ENCODE data around the gene SNX18. TPM values are rescaled to one million over a fixed set of nuclear protein-coding genes. Genes with fewer than 3 reads are reported as not detected.

Gene SNX18
- total RNA-seq, 1 donor from 2014 or later: 63.1 TPM

DNA sequence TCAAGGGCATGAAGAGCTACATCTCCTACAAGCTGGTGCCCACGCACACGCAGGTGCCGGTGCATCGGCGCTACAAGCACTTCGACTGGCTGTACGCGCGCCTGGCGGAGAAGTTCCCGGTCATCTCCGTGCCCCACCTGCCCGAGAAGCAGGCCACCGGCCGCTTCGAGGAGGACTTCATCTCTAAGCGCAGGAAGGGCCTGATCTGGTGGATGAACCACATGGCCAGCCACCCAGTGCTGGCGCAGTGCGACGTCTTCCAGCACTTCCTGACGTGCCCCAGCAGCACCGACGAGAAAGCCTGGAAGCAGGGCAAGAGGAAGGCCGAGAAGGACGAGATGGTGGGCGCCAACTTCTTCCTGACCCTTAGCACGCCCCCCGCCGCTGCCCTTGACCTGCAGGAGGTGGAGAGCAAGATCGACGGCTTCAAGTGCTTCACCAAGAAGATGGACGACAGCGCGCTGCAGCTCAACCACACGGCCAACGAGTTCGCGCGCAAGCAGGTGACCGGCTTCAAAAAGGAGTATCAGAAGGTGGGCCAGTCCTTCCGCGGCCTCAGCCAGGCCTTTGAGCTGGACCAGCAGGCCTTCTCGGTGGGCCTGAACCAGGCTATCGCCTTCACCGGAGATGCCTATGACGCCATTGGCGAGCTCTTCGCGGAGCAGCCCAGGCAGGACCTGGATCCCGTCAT is 1.4 kb downstream of the SNX18 start:
- intact Hi-C loops (cut with DNase I): loop anchor here (5.0 to 10.0 kb wide), 2 partner anchors 236 to 343 kb away; no protein-coding TSS in a partner anchor

DNA sequence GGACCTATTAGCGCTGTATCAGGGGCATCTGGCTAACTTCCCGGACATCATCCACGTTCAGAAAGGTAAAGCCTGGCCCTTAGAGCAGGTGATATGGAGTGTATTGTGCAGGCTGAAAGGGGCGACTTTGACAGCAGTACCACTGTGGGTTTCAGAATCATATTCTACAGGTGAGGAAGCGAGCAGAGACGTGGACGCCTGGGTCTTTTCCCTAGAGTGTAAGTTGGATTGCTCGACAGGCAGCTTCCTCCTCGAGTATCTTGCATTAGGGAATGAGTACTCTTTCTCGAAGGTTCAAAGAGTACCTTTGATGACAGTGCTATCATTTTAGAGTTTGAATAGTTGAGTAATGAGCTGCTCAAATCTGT is 1.9 kb downstream of the SNX18 start:
- no peaks in the 10 kb centered on the region for H3K9me3 ChIP-seq
- TF ChIP-seq POLR2A (IDR thresholded peaks at IDR 0.05) (no peak), POLR2AphosphoS5 (IDR thresholded peaks at IDR 0.05; ENCODE audit: insufficient read depth in 1 of 2, low read depth in 1 of 2) (no peak)
- TF ChIP-seq, protein P1, sequence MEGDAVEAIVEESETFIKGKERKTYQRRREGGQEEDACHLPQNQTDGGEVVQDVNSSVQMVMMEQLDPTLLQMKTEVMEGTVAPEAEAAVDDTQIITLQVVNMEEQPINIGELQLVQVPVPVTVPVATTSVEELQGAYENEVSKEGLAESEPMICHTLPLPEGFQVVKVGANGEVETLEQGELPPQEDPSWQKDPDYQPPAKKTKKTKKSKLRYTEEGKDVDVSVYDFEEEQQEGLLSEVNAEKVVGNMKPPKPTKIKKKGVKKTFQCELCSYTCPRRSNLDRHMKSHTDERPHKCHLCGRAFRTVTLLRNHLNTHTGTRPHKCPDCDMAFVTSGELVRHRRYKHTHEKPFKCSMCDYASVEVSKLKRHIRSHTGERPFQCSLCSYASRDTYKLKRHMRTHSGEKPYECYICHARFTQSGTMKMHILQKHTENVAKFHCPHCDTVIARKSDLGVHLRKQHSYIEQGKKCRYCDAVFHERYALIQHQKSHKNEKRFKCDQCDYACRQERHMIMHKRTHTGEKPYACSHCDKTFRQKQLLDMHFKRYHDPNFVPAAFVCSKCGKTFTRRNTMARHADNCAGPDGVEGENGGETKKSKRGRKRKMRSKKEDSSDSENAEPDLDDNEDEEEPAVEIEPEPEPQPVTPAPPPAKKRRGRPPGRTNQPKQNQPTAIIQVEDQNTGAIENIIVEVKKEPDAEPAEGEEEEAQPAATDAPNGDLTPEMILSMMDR (IDR thresholded peaks at IDR 0.05): no peak
- H3K27ac ChIP-seq: peak overlapping the region; percentile 96
- peaks cover 0 to 9% of the 10 kb centered on the region in 2 donors for H3K36me3 ChIP-seq
- peak overlapping the region; percentile 78 to 93 for H3K4me3 ChIP-seq
- no peak for DNase-seq (ENCODE audit: extremely low spot score in 2 of 2)
- H3K27me3 ChIP-seq: no peaks in the 10 kb centered on the region
- peaks cover 48% of the 10 kb centered on the region for H3K4me1 ChIP-seq
- intact Hi-C loops (cut with DNase I): loop anchor here (5.0 to 10.0 kb wide), 2 partner anchors 235 to 343 kb away; no protein-coding TSS in a partner anchor

More for the DNA sequence above, 1.4 kb downstream of the SNX18 start:
- DNase-seq (ENCODE audit: extremely low spot score in 2 of 2): no peak
- peak overlapping the region; percentile 78 to 93 for H3K4me3 ChIP-seq
- peaks cover 0 to 9% of the 10 kb centered on the region in 2 donors for H3K36me3 ChIP-seq
- no peaks in the 10 kb centered on the region for H3K27me3 ChIP-seq
- H3K4me1 ChIP-seq: peaks cover 43% of the 10 kb centered on the region
- no peaks in the 10 kb centered on the region for H3K9me3 ChIP-seq
- H3K27ac ChIP-seq: peak overlapping the region; percentile 96
- TF ChIP-seq POLR2A (IDR thresholded peaks at IDR 0.05) (no peak), POLR2AphosphoS5 (IDR thresholded peaks at IDR 0.05; ENCODE audit: insufficient read depth in 1 of 2, low read depth in 1 of 2) (no peak)

DNA sequence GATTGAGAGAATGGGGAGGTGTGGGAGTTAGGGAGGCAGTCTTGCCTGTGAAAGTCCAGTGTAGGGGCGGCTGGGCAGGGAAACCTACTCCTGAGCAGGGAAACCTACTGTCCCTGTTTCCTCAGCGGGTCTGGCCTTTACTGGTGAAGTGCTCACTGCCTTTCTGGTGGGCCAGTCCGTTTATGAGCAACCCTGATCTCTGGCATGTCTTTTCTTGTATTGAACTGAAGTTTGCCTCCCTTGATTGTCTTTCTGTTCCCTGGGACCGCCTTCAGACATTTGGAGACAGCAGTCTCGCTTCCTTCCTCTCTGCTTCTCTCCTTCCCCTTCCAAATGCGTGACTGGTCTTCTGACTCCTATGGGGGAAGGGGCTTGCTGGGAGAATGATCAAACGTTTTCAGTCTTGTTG is 2.9 kb downstream of the SNX18 start:
- H3K27ac ChIP-seq: peak overlapping the region; percentile 96
- H3K36me3 ChIP-seq: peaks cover 0 to 9% of the 10 kb centered on the region in 2 donors
- H3K9me3 ChIP-seq: no peaks in the 10 kb centered on the region
- DNase-seq (ENCODE audit: extremely low spot score in 2 of 2): no peak
- H3K27me3 ChIP-seq: no peaks in the 10 kb centered on the region
- H3K4me3 ChIP-seq: peak overlapping the region; percentile 78 to 93
- peaks cover 56% of the 10 kb centered on the region for H3K4me1 ChIP-seq
- no peak for TF ChIP-seq POLR2A (IDR thresholded peaks at IDR 0.05)
- intact Hi-C loops (cut with DNase I): loop anchor here (2.0 to 10.0 kb wide), 2 partner anchors 114 to 324 kb away; no protein-coding TSS in a partner anchor

DNA sequence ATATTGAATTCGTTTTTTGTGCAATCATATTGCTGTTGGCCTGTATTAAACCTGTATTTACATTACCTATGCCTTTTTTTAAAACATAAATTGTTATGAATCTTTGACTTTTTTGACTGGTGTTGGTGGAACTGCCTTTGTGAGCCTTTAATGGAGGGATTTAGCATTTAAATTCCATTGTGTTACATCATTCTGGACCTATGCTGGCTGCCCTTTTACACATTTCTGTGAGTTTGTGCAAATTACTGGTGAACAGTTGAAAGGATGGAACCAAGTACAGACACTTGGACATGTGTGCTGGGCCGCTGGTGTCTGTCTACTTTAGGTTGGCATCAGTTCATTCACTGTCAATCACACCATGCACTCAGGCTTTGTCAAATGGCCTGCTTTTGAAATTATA is 3.4 kb downstream of the SNX18 start:
- DNase-seq (ENCODE audit: extremely low spot score in 2 of 2): no peak
- TF ChIP-seq POLR2A (IDR thresholded peaks at IDR 0.05) (no peak), POLR2AphosphoS5 (IDR thresholded peaks at IDR 0.05; ENCODE audit: insufficient read depth in 1 of 2, low read depth in 1 of 2) (no peak)
- TF ChIP-seq, protein P1 (IDR thresholded peaks at IDR 0.05): no peak
- H3K4me3 ChIP-seq: peak overlapping the region; percentile 78 to 93
- peak overlapping the region; percentile 96 for H3K27ac ChIP-seq
- peaks cover 0 to 9% of the 10 kb centered on the region in 2 donors for H3K36me3 ChIP-seq
- H3K9me3 ChIP-seq: no peaks in the 10 kb centered on the region
- H3K4me1 ChIP-seq: peaks cover 61% of the 10 kb centered on the region
- no peaks in the 10 kb centered on the region for H3K27me3 ChIP-seq
- intact Hi-C loops (cut with DNase I): loop anchor here (2.0 to 10.0 kb wide), 2 partner anchors 114 to 324 kb away; no protein-coding TSS in a partner anchor

DNA sequence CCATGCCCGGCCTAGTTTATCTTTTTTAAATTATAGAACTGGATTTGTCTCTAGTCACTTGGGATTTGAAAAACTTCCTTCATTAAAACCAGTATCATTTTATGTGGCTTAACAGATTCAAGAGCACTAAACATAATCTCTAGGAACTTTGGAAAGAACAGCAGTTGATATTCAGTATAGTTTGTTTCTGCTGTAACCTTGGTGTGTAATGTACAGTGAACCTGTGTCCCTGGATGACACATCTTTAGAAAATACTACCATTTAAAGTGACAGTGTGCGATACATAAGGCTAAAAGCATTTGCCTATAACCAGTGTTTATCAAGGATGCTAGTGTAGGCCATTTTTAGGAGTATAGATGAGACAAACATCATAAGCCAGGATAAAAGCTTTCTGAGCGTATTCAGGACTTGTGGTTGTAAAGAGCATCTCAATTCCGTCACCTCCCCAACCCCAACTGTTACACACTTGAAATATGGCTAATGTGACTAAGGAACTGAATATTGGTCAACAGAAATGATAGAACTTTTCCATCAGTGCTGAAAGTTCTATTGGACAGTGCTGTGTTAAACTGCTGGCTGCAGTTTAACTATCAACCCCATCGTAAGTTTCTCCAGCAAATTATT is 4.4 kb downstream of the SNX18 start:
- no peak overlapping the region for H3K27ac ChIP-seq
- peak overlapping the region; percentile 78 to 93 for H3K4me3 ChIP-seq

More for the DNA sequence above, 4.4 kb downstream of the SNX18 start:
- TF ChIP-seq, protein P1 (IDR thresholded peaks at IDR 0.05): no peak
- TF ChIP-seq POLR2A (IDR thresholded peaks at IDR 0.05): no peak
- no peak for TF ChIP-seq POLR2AphosphoS5 (IDR thresholded peaks at IDR 0.05; ENCODE audit: insufficient read depth in 1 of 2, low read depth in 1 of 2)
- Histone ChIP-seq H3K9me3 (no peaks in the 10 kb centered on the region), H3K36me3 (peaks cover 0 to 9% of the 10 kb centered on the region in 2 donors), H3K4me1 (peaks cover 72% of the 10 kb centered on the region), H3K27me3 (no peaks in the 10 kb centered on the region)
- DNase-seq (ENCODE audit: extremely low spot score in 2 of 2): no peak
- intact Hi-C loops (cut with DNase I): loop anchor here (2.0 to 10.0 kb wide), 2 partner anchors 113 to 323 kb away; no protein-coding TSS in a partner anchor

All from vagina (tissue), 2 donors.